HG02642 (cell line): ENCODE results near the gene KLRF2.

Source experiments
- ATAC-seq: cut with Tn5 transposase; IDR thresholded peaks from one replicate; pipeline ENCODE4 v1.9.1; 2021; ENCODE audit warnings: mild to moderate bottlenecking; ENCODE audit not compliant: unreplicated experiment, poor library complexity

KLRF2 gene

GRCh38 chr12:9931245-9931644, 50.0 kb downstream of the KLRF2 start:
- no peak for ATAC-seq

- ATAC-seq, result no peak
Observed at GRCh38 chr12:9932270-9932669, 51.0 kb downstream of the KLRF2 start, which contains the start of gene CLEC2A. Gene CLEC2A, minus strand, starts transcription at chr12:9932370. Its CDS starts 41 bp downstream, at chr12:9932329.

- no peak for ATAC-seq
Observed at GRCh38 chr12:9933958-9934357, 52.7 kb downstream of the KLRF2 start.

GRCh38 chr12:9935026-9935425, 53.7 kb downstream of the KLRF2 start:
- ATAC-seq, result no peak

- ATAC-seq, result no peak
Observed at GRCh38 chr12:9936591-9936990, 55.3 kb downstream of the KLRF2 start.

- ATAC-seq, result no peak
Observed at GRCh38 chr12:9940375-9940774, 59.1 kb downstream of the KLRF2 start.

GRCh38 chr12:9941838-9942237, 60.5 kb downstream of the KLRF2 start:
- ATAC-seq, result no peak

GRCh38 chr12:9943240-9943639, 62.0 kb downstream of the KLRF2 start:
- peak; percentile 84 for ATAC-seq

GRCh38 chr12:9944391-9944790, 63.1 kb downstream of the KLRF2 start:
- ATAC-seq, result no peak
